Thymus (tissue), 11 donors: ENCODE data around the gene PHLDA3. TPM values are rescaled to one million over a fixed set of nuclear protein-coding genes. Genes with fewer than 3 reads are reported as not detected.
A peak's percentile ranks its signal among the peaks of the same experiment; 100 is the strongest.

Experiments used
- DNase-seq, 9 donors: peaks; one replicate each; pipeline ENCODE4 v3.0.0-alpha.2; 2013; ENCODE audit warnings: low spot score in 9 of 9, low read depth in 6 of 9, missing footprints in 1 of 9
- H3K27ac ChIP-seq, 2 donors: one replicate each; pipeline ENCODE4 v1.5.1; 2013; ENCODE audit warnings: control low read depth in 1 of 2, low read depth in 1 of 2, low read length in 1 of 2, mild to moderate bottlenecking in 1 of 2, moderate library complexity in 1 of 2
- H3K27me3 ChIP-seq, 2 donors: one replicate each; pipeline ENCODE4 v1.5.1; 2013; ENCODE audit warnings: low read length in 1 of 2; ENCODE audit not compliant: control insufficient read depth in 2 of 2, insufficient read depth in 1 of 2
- H3K36me3 ChIP-seq, 2 donors: one replicate each; pipeline ENCODE4 v1.5.1; 2013; ENCODE audit warnings: low read length in 1 of 2, mild to moderate bottlenecking in 1 of 2, moderate library complexity in 1 of 2; ENCODE audit not compliant: control insufficient read depth in 2 of 2, insufficient read depth in 2 of 2
- H3K4me1 ChIP-seq, 2 donors: one replicate each; pipeline ENCODE4 v1.5.1; 2013; ENCODE audit warnings: low read length in 2 of 2; ENCODE audit not compliant: control insufficient read depth in 2 of 2, insufficient read depth in 2 of 2
- H3K4me3 ChIP-seq, 2 donors: one replicate each; pipeline ENCODE4 v1.5.1; 2013; ENCODE audit warnings: low read length in 2 of 2, control low read depth in 1 of 2, mild to moderate bottlenecking in 1 of 2
- H3K9me3 ChIP-seq, 2 donors: one replicate each; pipeline ENCODE4 v1.5.1; 2013; ENCODE audit warnings: low read length in 1 of 2, mild to moderate bottlenecking in 1 of 2; ENCODE audit not compliant: control insufficient read depth in 2 of 2, insufficient read depth in 1 of 2
- WGBS: extraction: QIAGEN DNeasy Blood & Tissue Kit; methylation state at CpG from one replicate; pipeline ENCODE4 v1.1.7; 2013; 5-methylcytosine and 5-hydroxymethylcytosine counted together
- polyA plus RNA-seq: library from polyadenylated mRNA; stranded (reverse); fragments of 200-250 nt; gene quantifications from one replicate; pipeline ENCODE4 v1.2.3, GENCODE V29; 2013
- total RNA-seq: library from RNA; stranded (reverse); fragments of 120-200 nt; gene quantifications from one replicate; pipeline ENCODE4 v1.2.4, GENCODE V29; 2013
- donor health status: healthy.

Gene PHLDA3
- total and polyA plus RNA-seq, 2 donors, result 14.4 to 31.7 TPM

GRCh38 chr1:201463071-201463552, 5.9 kb downstream of the PHLDA3 start:
- Histone ChIP-seq H3K9me3 (no peaks in the 10 kb centered on the region), H3K27ac (no peak overlapping the region), H3K4me3 (no peak overlapping the region), H3K4me1 (peaks cover 6 to 11% of the 10 kb centered on the region in 2 donors), H3K36me3 (peaks cover 0 to 5% of the 10 kb centered on the region in 2 donors), H3K27me3 (peaks cover 0 to 7% of the 10 kb centered on the region in 2 donors)
- WGBS, result 95% methylated on average over 7 of the region's 7 CpGs
- DNase-seq, result no peak

- H3K4me3 ChIP-seq, result no peak overlapping the region
- peaks cover 0 to 5% of the 10 kb centered on the region in 2 donors for H3K36me3 ChIP-seq
- 93% methylated on average over 13 of the region's 13 CpGs for WGBS
- peak overlapping the region; percentile 19 to 56 for H3K27ac ChIP-seq
- no peaks in the 10 kb centered on the region for H3K27me3 ChIP-seq
- no peak for DNase-seq
- H3K4me1 ChIP-seq, result peaks cover 0 to 10% of the 10 kb centered on the region in 2 donors
- no peaks in the 10 kb centered on the region for H3K9me3 ChIP-seq
Measured at GRCh38 chr1:201461645-201462441, 7.1 kb downstream of the PHLDA3 start.

DNA sequence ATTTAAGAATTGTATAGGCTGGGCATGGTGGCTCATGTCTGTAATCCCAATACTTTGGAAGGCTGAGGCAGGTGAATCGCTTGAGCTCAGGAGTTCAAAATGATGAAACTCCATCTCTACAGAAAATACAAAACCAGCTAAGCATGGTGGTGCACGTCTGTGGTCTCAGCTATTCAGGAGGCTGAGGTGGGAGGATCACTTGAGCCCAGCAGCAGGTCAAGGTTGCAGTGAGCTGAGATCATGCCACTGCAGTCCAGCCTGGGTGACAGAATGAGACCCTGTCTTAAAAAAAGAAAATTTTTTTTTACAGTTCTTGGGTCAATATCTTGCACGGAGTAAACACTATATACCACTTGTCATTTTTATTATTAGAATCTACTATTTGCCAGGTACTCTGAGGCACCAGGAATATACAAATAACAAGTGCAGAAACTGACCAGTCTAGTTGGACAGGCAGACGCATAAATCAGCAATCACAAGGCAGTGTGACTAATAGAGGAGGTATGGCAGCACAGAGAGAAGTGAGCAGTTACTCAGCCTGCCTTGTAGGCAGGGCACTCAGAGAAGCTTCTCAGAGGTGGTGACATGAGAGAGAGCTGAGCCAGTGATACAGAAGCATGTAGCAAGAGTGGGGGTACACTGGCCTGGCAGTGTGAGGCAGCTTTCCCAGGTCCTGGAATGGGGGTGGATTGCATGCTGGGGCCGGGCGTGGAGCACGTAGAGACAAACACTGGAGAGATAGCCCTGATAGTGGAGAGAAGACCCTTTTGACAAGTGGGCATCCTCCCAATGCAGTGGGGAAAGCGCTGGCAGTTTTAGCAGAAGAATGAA, 8.0 kb downstream of the PHLDA3 start:
- Histone ChIP-seq H3K27me3 (no peaks in the 10 kb centered on the region), H3K9me3 (no peaks in the 10 kb centered on the region), H3K36me3 (peaks cover 0 to 5% of the 10 kb centered on the region in 2 donors), H3K4me1 (peaks cover 0 to 17% of the 10 kb centered on the region in 2 donors), H3K4me3 (no peak overlapping the region), H3K27ac (peak overlapping the region in 1 of 2 donors; percentile 32)
- 95% methylated on average over 8 of the region's 8 CpGs for WGBS
- no peak for DNase-seq

DNA sequence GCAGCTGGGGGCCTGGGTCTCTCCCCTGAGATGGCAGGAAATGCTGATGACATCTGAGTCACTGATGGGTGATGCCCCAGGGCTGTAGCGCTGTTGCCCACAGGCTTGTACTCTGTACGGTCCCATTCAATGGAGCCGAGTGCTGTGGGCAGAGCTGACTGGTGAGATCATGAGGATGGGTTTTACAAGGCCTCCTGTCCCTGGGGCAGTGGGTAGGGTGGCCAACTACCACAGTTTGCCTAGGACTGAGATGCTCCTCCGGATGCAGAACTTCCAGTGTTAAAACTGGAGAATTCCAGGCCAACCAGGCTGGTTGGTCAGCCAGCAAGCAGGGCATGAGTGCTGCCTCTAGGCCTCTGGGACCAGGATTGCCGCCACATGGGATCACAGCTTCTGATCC, 9.2 kb downstream of the PHLDA3 start:
- WGBS, result 91% methylated on average over 5 of the region's 5 CpGs
- no peaks in the 10 kb centered on the region for H3K36me3 ChIP-seq
- peaks cover 0 to 17% of the 10 kb centered on the region in 2 donors for H3K4me1 ChIP-seq
- no peak for DNase-seq
- H3K27me3 ChIP-seq, result no peaks in the 10 kb centered on the region
- no peak overlapping the region for H3K4me3 ChIP-seq
- H3K9me3 ChIP-seq, result no peaks in the 10 kb centered on the region
- no peak overlapping the region for H3K27ac ChIP-seq

- Histone ChIP-seq H3K4me1 (peaks cover 0 to 17% of the 10 kb centered on the region in 2 donors), H3K9me3 (no peaks in the 10 kb centered on the region), H3K36me3 (no peaks in the 10 kb centered on the region), H3K27ac (no peak overlapping the region), H3K27me3 (no peaks in the 10 kb centered on the region), H3K4me3 (no peak overlapping the region)
- DNase-seq, result no peak
- 93% methylated on average over 3 of the region's 3 CpGs for WGBS
Measured at GRCh38 chr1:201459052-201459451, 9.9 kb downstream of the PHLDA3 start.

DNA sequence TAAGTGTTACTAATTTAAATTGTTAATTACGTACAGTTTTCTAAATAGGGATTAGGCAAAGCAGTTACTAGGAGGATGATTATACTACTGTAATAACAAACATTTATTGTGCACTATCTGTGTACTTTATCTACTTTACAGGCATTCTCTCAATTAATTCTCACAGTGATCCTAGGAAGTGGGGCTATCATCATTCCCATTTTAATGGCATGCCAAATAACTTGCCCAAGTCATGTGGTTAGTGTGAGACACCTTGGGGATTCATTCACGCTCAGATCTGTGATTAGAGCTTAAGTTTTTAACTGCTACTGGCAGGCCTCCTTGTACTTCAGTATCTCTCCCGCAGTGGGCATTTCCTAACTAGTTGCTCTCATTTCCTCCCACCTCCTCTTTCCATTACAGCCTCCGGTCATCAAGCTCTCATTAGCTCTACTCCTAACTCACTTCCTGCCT, 11.5 kb downstream of the PHLDA3 start:
- peaks cover 0 to 17% of the 10 kb centered on the region in 2 donors for H3K4me1 ChIP-seq
- WGBS, result 81% methylated on average over 4 of the region's 4 CpGs
- no peaks in the 10 kb centered on the region for H3K27me3 ChIP-seq
- no peak overlapping the region for H3K4me3 ChIP-seq
- H3K36me3 ChIP-seq, result no peaks in the 10 kb centered on the region
- H3K9me3 ChIP-seq, result no peaks in the 10 kb centered on the region
- H3K27ac ChIP-seq, result no peak overlapping the region
- no peak for DNase-seq

GRCh38 chr1:201456499-201457309, 12.3 kb downstream of the PHLDA3 start:
- WGBS, result 70% methylated on average over 11 of the region's 11 CpGs
- Histone ChIP-seq H3K36me3 (no peaks in the 10 kb centered on the region), H3K9me3 (no peaks in the 10 kb centered on the region), H3K4me1 (peaks cover 0 to 13% of the 10 kb centered on the region in 2 donors), H3K27ac (peak overlapping the region; percentile 24 to 36), H3K27me3 (no peaks in the 10 kb centered on the region), H3K4me3 (no peak overlapping the region)
- no peak for DNase-seq

DNA sequence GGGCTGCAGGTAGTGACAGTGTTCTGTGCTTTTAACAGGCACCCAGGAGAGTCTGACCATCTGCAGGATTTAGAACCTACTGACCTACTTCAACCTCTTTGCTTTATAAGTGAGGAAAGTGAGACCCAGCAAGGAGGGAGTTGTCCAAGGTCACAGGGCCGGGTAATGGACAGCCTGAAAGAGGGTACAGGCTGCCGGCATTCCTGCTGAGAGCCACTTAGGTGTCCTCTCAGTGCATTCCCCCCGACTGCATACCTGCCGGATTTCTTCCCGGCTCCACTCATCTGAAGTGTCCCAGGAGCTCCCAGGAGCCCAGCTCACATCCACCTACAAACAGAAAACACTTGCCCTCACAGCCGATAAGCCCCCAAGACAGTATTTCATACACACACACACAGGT, 13.9 kb downstream of the PHLDA3 start:
- Histone ChIP-seq H3K27ac (no peak overlapping the region), H3K4me1 (peaks cover 5 to 21% of the 10 kb centered on the region in 2 donors), H3K27me3 (no peaks in the 10 kb centered on the region), H3K4me3 (no peak overlapping the region), H3K36me3 (no peaks in the 10 kb centered on the region), H3K9me3 (no peaks in the 10 kb centered on the region)
- DNase-seq, result no peak
- 85% methylated on average over 6 of the region's 6 CpGs for WGBS
